ENCODE data around the gene ATG5.
"Not testable (repeated sequence)": the region's sequence is repeated elsewhere in the genome, so short reads cannot be mapped to it uniquely, and the experiment has no call there.

ATG5 gene

DNA sequence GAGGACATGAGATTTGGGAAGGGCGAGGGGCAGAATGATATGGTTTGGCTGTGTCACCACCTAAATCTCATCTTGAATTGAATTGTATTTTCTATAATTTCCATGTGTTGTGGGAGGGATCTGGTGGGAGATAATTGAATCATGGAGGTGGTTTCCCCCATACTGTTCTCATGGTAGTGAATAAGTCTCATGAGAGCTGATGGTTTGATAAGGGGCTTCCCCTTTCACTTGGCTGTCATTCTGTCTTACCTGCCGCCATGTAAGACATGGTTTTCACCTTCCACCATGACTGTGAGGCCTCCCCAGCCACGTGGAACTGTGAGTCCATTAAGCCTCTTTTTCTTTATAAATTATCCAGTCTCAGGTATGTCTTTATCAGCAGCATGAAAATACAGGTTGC lies 173.1 kb downstream of the ATG5 start:
- FAIRE-seq = not testable (repeated sequence)

DNA sequence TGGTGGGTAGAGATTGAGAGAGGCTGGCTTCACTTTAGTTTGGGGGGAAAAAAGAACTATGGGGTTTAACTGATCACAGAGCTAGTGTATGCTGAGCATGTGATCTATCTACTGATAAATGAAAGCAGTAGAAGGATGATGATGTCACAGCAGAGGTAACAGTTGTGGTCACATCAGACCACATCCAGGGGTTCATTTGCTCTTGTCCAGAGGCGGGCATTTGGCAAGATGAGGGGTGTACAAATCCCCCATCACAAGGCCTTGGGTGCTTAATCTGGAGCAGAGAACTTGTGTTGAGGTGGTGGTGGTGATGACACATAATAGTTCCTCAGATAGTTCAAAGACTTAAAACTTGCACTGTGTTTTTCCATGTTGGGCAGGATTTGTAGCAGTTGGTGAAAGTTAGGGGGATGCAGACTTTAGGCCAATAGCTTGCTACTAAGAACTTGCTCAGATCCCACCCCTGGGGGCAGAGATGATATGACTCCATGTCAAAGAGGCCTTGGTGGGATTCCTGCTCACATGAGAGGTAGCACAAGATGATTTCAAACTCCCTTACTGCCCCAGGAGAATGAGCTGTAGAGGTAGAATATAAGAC lies 176.0 kb downstream of the ATG5 start:
- FAIRE-seq = no peak

DNA sequence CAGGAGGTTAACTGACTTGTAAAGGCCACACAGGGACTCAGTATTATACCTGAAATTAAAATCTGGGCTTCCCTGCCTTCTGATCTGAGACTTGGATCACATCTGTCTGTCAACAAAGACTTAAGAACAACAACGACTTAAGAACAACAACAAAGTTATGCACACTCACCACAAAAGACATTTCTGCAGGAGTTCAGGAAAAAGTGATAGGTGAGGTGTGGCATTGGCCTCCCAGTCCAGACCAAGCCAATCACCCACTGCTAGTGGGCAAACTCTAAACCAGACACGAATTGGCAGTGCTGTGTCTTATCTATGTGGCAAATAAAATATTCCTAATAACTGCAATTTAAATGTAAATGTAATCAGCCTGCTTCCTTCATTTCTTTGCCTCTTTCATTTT lies 178.1 kb downstream of the ATG5 start:
- no peak for FAIRE-seq

DNA sequence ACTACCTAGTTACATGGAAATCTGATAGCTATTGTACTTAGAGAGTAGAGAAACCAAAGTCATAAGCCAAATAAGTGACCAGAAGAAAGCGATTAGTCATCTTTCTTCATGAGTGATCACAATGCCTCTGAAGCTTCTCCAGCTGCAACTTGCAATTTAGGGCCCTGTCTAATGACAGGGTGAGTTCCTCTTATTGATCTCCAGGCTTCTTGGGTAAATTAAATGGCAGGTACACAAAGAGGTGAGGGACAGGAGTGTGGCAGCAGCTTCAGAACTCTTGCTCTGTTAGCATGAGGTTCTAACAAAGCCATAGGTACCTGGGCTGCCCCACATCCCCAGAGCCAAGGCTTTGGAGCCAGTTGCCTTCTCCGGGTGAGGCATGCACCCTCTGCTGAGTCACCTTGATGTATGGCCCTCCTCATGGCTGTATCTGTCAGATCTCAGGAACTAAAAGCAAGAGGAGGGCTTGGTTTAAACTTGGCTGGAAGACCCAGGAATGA lies 178.7 kb downstream of the ATG5 start:
- FAIRE-seq = no peak

DNA sequence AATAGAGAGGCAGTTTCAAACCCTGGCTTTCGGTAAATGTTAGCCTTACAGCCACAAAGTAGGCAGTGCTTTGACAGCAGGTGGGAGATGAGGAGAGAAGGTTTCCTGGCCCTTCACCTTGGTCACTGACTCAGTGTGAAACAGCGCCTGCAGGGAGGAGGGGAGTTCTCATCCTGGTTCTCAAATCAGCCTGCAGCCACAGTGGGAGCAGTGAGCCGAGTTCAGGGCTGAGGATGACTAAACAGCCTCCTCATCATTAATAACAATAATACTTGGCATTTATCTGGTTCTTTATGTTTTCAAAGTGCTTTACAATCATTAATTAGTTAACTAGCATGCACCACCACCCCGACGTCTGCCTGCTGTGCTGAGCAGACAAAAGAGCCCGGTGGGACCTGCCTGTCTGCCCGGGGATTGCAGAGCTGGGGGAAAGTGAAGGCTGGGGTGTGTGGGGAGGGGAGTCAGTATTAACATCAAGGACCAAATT lies 179.8 kb downstream of the ATG5 start:
- no peak for FAIRE-seq

DNA sequence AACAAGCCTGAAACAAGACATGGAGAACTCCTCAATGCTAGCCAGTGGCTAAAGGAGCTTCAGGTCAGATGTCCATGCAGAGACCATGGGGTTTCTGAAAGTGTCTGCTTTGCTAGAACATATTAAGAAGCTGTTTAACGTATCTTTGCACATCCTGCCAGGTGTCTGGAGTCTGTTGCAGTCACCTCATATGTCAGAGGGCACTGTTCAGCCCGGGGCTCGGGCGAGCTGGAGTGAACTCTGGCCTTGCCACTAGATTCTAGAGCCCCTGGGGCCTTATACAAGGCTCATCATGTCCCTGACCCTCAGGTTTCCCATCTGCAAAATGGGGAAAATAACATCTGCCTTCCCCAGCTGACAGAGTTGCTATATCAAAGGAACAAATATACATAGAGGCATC lies 180.4 kb downstream of the ATG5 start:
- FAIRE-seq = no peak

DNA sequence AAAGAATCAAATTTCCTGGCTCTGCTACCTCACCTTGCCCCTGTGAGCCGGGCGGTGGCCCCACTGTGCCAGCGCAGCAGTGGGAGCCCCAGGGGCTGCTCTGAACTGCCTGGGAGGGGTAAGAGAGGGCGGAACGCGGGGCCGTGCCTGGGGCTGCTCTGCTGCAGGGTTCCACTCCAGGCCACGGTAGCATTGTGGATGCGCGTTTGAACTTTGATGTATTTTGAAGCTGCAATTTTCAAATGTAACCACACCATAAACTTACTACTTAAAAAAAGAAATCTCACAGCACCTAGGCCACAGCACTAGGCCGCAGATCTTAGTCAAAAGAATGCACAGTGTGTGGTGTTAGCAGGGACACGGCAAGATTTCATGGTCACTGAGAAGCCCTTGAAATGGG lies 181.9 kb downstream of the ATG5 start:
- no peak for FAIRE-seq

DNA sequence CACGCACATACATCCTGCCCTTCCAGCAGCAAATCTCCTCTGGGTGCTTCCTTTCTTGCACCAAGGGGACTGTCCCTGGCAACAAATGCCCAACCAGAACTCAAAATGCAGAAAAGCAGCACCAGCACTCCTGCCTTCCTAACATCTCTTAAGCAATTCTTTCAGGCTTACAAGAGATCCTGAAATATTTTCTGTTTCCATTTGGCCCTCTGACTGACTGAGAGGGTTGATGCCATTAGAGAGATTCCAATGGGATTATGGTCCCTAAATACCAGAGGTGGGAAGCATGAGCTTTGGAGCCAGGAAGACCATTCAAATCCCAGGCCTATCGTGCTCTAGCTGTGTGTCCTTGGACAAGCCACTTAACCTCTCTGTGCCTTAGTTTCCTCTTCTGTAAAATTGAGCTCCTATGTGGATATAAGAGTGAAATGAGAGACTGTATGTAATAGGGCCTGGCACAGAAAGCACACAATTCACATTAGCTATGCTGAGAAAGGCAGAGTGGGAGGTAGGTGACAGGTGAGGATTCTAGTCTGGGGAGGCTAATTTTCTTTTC lies 182.6 kb downstream of the ATG5 start:
- no peak for FAIRE-seq

DNA sequence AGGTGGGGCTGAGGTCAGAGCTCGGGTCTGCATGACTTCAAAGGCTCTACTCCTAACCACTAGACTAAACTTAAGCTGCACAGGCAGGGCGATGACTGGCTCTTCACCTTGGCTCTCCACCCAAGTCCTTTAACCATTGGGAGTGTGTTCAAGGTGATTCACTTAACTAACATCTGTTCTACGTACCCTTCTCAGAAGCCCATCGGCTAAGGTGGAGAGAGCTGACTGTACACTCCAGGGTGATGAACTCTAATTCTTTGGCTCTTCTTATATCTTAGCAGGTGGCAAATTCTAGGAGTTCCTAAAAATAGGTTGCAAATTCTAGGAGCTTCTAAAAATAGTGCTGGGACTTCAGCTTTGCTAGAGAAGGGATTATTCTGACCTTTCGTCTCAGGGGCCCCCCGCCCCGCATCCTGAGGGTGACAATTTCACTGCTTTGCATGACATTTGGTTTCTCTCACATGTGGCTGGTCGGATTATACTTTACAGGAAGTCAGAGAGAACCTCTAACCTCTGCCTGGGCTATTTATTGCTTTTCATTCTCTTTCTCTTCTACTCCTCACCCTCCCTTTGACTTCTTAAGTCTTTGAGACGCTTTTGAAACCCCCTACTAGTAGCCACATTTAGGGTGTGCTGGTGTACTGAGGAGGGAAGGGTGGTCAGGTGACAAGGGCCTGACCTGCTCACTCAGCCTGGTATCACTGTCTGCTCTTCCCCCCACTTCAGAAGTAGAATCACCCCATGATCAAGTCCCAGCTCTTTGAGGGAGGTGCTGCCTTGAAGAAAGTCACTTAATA lies 183.9 kb downstream of the ATG5 start:
- no peak for FAIRE-seq

DNA sequence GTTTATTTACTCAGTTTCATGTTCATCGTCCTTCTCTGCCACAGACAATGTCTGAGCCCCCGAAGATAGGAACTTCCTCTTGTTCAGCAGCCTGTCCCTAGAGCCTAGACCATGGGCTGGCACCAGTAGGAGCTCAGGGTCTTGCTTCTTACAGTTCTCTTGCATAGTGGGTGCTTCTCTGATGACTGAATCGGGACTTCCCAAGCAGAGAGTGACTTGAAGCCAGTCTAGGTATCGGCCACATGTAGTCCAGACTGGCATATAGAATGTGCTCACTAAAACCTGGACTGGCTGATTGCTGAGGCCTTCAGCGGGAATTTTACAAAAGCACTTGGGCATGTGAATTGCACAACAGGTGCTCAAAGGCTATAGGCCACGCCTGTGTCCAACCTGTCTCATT lies 187.4 kb downstream of the ATG5 start:
- FAIRE-seq = no peak

DNA sequence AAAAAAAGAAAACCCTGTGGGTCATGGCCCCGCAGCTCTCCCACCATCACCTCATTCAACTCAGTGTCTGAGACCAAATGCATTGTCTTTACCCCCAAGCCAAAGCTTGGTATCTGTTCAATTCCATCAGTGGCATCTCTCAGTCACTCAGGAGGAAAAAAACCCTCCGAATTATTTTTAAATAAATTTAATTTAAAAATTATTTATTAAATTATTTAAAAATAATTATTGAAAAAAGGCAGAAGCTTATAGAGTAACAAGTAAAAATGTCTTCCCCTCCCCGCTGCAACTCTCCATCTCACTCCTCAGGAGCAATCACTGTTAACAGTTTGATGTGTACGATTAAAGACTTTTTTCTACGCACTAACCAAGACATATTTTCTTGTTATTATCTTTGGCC lies 188.7 kb downstream of the ATG5 start:
- FAIRE-seq = no peak

DNA sequence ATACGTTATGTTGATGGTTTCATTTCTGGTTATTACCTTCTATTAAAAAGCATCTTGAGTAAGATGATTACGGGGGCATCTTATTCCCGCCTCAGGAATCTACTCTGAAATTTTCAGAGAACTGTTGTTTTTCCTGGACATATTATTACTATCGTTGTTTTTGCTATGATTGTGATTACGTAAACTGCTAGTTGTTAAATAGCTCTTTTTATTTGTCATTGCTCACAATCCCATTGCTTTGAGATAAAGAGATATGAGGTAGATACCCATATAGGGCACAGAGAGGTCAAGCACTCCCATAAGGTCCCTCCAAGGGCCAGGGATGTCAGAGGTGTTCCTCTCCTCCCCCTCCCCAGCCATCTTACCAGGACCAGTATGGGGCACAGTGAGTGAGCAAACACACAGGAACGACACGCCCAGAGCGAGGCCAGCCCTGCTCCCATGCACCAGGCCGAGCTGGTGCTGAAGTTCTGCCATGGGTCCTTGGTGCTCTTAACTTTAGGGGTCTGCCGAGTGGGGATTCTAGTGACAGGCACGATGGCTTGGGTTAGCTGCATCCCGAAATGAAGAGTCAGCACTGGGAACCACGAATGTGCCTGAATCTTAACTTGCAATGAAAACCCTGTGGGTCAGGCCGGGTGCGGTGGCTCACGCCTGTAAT lies 189.5 kb downstream of the ATG5 start:
- FAIRE-seq = no peak

DNA sequence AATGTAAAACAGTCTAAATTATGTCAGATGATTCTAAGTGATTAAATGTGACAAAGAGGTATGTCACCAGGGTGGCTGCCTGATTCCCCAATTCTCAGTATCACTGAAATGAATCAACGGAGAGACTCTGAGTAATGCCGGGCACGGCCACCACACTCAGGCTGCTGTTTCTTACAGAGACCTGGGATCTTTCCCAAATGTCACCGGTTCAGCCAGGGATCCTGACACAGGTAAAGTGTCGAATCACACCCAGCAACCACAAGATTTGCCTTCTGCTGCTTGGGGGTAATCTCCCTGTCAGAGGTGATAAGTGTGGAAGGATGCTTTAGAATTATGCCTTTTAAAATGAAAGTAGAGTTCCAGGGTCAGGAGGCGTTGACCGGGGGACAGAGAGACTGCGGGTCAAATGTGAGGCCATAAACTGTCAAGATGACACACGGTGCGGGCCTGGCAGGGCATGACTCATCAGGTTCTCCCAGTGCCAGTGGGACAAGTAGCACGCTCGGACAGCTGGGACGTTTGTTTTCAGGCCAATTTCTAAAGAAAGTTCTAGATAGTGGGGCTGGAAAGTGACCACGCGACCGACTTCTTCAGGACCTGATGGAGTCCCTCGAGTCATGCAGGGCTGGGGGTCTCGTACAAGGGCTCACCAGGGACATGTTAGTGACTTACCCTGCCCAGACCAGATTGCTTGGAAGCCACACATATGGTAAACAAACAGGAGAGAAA lies 190.5 kb downstream of the ATG5 start:
- no peak for FAIRE-seq

Measured in endometrium (tissue), 2 donors.